Measurements from ENCODE around the gene SHROOM3.

The SHROOM3 gene

GRCh38 chr4:76765473-76766183 lies 330.6 kb downstream of the SHROOM3 start:
- H3K4me1 ChIP-seq (ENCODE audit: control insufficient read depth, insufficient read depth, low read length) = no peaks in the 10 kb centered on the region
- H3K4me3 ChIP-seq (ENCODE audit: low read length) = no peak overlapping the region
- no peak overlapping the region for H3K9ac ChIP-seq (ENCODE audit: low read length)
- no peaks in the 10 kb centered on the region for H3K9me3 ChIP-seq (ENCODE audit: control insufficient read depth, low read length)
- no peaks in the 10 kb centered on the region for H3K27me3 ChIP-seq (ENCODE audit: control insufficient read depth, insufficient read depth, low read length)
- peaks cover 5% of the 10 kb centered on the region for H3K36me3 ChIP-seq (ENCODE audit: control insufficient read depth, insufficient read depth, low read length)

DNA sequence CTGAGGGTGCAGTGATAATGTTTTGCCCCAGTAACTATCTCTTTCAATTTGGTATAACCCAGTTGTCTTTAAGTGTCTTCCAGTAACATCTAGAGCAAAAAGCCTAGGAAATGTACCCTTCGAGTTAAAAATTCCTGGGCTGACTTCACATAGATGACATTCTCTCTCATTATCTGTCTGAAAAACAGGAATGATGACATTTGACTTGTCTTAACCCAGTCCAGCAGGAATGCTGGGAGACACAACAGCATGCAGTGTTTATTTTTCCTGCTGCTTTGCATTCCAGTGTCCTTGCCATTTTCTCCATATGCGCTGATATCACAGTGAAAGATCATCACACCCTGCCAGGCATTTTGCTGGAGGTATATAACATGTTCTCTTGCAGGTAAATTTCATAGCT lies 333.0 kb downstream of the SHROOM3 start:
- Histone ChIP-seq H3K27me3 (ENCODE audit: control insufficient read depth, insufficient read depth, low read length) (no peaks in the 10 kb centered on the region), H3K4me3 (ENCODE audit: low read length) (no peak overlapping the region), H3K36me3 (ENCODE audit: control insufficient read depth, insufficient read depth, low read length) (peaks cover 4% of the 10 kb centered on the region), H3K4me1 (ENCODE audit: control insufficient read depth, insufficient read depth, low read length) (no peaks in the 10 kb centered on the region), H3K9ac (ENCODE audit: low read length) (no peak overlapping the region), H3K9me3 (ENCODE audit: control insufficient read depth, low read length) (no peaks in the 10 kb centered on the region)

DNA sequence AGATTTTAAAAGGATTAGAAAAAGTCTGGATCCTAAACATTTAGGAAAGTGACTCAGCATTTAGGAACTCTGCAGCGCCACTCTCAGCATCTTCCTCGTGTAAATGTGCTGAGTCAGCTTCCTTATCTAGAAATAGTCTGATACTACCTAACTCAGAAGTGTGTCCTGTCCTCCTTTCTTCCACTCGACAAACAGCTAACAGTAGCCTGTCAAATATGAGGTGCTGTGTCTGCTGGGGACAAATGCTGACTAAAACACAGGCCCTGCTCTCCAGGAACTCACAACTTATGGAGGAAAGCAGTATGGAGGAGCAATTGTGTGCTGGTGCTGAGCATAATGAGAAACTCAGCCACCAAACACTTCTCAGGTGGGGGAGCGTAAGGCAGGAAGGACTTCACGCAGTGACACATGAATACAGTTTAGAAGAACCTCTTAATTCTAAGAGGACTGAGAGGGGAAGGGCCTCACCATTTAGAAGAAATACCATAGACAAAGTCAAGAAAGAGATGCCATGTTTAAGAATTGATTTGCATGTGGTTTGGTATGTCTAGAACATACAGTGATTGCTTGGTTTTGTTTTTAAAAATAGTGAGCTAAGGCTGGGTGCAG lies 337.6 kb downstream of the SHROOM3 start:
- H3K9ac ChIP-seq (ENCODE audit: low read length) = no peak overlapping the region
- no peaks in the 10 kb centered on the region for H3K4me1 ChIP-seq (ENCODE audit: control insufficient read depth, insufficient read depth, low read length)
- no peaks in the 10 kb centered on the region for H3K9me3 ChIP-seq (ENCODE audit: control insufficient read depth, low read length)
- no peak overlapping the region for H3K4me3 ChIP-seq (ENCODE audit: low read length)
- H3K27me3 ChIP-seq (ENCODE audit: control insufficient read depth, insufficient read depth, low read length) = no peaks in the 10 kb centered on the region
- peaks cover 4% of the 10 kb centered on the region for H3K36me3 ChIP-seq (ENCODE audit: control insufficient read depth, insufficient read depth, low read length)

DNA sequence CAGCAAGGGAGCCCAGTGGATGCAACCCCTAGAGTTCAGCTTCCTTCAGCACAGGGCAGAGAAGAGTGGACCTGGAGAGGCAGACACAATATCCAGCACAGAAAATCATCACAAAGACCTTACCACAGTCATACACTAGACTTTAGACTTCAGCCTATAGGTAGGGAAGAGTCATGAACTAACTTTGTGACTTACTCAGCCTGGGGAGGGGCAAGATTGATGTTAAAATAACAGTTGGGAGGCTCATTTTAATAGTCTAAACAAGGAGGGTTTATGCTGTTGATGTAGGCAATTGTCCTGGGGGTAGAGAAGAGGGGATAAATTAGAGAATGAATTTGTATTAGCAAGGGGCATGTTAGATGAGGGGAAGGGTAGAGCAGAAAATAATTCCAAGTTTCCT lies 338.7 kb downstream of the SHROOM3 start:
- H3K36me3 ChIP-seq (ENCODE audit: control insufficient read depth, insufficient read depth, low read length) = peaks cover 6% of the 10 kb centered on the region
- no peaks in the 10 kb centered on the region for H3K27me3 ChIP-seq (ENCODE audit: control insufficient read depth, insufficient read depth, low read length)
- H3K9me3 ChIP-seq (ENCODE audit: control insufficient read depth, low read length) = no peaks in the 10 kb centered on the region
- no peaks in the 10 kb centered on the region for H3K4me1 ChIP-seq (ENCODE audit: control insufficient read depth, insufficient read depth, low read length)
- H3K4me3 ChIP-seq (ENCODE audit: low read length) = no peak overlapping the region
- H3K9ac ChIP-seq (ENCODE audit: low read length) = no peak overlapping the region

DNA sequence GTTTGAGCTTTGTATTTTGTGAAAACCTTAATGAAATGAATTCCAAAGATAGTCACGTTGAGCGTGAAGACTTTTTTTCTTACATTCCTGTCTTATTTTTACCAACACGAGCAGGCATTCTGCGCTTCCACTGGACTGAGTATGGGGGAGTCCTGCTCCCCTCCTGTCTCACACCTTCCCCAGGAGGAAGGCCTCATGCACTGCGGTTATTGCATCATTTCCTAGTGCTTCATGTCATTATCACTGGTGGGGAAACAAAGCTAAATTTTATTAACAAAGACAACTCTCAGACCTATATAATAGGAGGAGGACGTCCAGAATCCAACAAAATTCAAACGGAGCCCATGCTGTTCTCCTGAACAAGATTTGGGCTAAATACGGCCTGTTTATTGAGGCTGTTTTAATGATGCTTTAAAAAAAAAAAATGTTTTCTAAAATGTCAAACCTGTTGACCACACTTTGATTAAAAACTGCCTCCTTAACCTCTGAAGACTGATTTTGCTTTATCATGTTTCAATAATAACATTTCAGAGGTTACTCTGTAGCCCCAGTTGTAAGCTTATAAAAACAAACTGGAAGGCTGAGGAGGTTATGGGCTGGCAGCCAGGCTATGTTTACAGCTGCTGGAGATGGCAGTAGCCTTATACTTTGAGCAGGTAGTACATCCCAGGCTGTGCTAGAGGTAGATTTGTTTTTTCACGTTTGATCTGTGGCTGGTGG lies 344.9 kb downstream of the SHROOM3 start:
- Histone ChIP-seq H3K9me3 (ENCODE audit: control insufficient read depth, low read length) (no peaks in the 10 kb centered on the region), H3K4me3 (ENCODE audit: low read length) (no peak overlapping the region), H3K9ac (ENCODE audit: low read length) (no peak overlapping the region), H3K4me1 (ENCODE audit: control insufficient read depth, insufficient read depth, low read length) (no peaks in the 10 kb centered on the region), H3K36me3 (ENCODE audit: control insufficient read depth, insufficient read depth, low read length) (peaks cover 9% of the 10 kb centered on the region), H3K27me3 (ENCODE audit: control insufficient read depth, insufficient read depth, low read length) (no peaks in the 10 kb centered on the region)

- no peaks in the 10 kb centered on the region for H3K4me1 ChIP-seq (ENCODE audit: control insufficient read depth, insufficient read depth, low read length)
- no peaks in the 10 kb centered on the region for H3K9me3 ChIP-seq (ENCODE audit: control insufficient read depth, low read length)
- peaks cover 9% of the 10 kb centered on the region for H3K36me3 ChIP-seq (ENCODE audit: control insufficient read depth, insufficient read depth, low read length)
- no peaks in the 10 kb centered on the region for H3K27me3 ChIP-seq (ENCODE audit: control insufficient read depth, insufficient read depth, low read length)
- H3K9ac ChIP-seq (ENCODE audit: low read length) = no peak overlapping the region
- H3K4me3 ChIP-seq (ENCODE audit: low read length) = no peak overlapping the region
Measured at GRCh38 chr4:76780781-76781697, 346.0 kb downstream of the SHROOM3 start.

GRCh38 chr4:76781698-76782595 lies 346.9 kb downstream of the SHROOM3 start:
- no peaks in the 10 kb centered on the region for H3K4me1 ChIP-seq (ENCODE audit: control insufficient read depth, insufficient read depth, low read length)
- no peak overlapping the region for H3K4me3 ChIP-seq (ENCODE audit: low read length)
- H3K9ac ChIP-seq (ENCODE audit: low read length) = no peak overlapping the region
- H3K36me3 ChIP-seq (ENCODE audit: control insufficient read depth, insufficient read depth, low read length) = peaks cover 9% of the 10 kb centered on the region
- no peaks in the 10 kb centered on the region for H3K9me3 ChIP-seq (ENCODE audit: control insufficient read depth, low read length)
- H3K27me3 ChIP-seq (ENCODE audit: control insufficient read depth, insufficient read depth, low read length) = no peaks in the 10 kb centered on the region

DNA sequence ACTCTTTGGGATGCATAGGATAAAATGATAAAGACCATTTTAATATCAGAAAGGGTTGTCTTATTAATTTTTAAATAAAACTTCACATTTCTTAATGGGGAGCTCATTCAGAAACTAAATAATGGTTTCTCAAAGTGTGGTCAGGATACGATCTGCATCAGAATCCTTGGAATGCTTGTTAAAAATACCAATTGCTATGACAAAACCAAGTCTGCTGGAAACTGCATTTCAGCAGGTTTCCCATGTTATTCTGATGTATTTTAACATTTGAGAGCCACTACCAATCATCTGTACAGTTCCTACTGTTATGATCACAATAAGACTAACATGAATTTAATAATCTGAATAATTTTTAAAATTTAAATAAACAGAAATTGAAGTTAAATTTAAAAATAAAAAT lies 347.8 kb downstream of the SHROOM3 start:
- H3K27me3 ChIP-seq (ENCODE audit: control insufficient read depth, insufficient read depth, low read length) = no peaks in the 10 kb centered on the region

GRCh38 chr4:76783836-76784235 lies 348.8 kb downstream of the SHROOM3 start:
- peaks cover 5% of the 10 kb centered on the region for H3K36me3 ChIP-seq (ENCODE audit: control insufficient read depth, insufficient read depth, low read length)
- no peaks in the 10 kb centered on the region for H3K9me3 ChIP-seq (ENCODE audit: control insufficient read depth, low read length)
- no peak overlapping the region for H3K4me3 ChIP-seq (ENCODE audit: low read length)
- H3K9ac ChIP-seq (ENCODE audit: low read length) = no peak overlapping the region
- no peaks in the 10 kb centered on the region for H3K27me3 ChIP-seq (ENCODE audit: control insufficient read depth, insufficient read depth, low read length)
- H3K4me1 ChIP-seq (ENCODE audit: control insufficient read depth, insufficient read depth, low read length) = no peaks in the 10 kb centered on the region

More for the DNA sequence above, 347.8 kb downstream of the SHROOM3 start:
- Histone ChIP-seq H3K36me3 (ENCODE audit: control insufficient read depth, insufficient read depth, low read length) (peaks cover 9% of the 10 kb centered on the region), H3K9ac (ENCODE audit: low read length) (no peak overlapping the region), H3K9me3 (ENCODE audit: control insufficient read depth, low read length) (no peaks in the 10 kb centered on the region), H3K4me1 (ENCODE audit: control insufficient read depth, insufficient read depth, low read length) (no peaks in the 10 kb centered on the region), H3K4me3 (ENCODE audit: low read length) (no peak overlapping the region)

DNA sequence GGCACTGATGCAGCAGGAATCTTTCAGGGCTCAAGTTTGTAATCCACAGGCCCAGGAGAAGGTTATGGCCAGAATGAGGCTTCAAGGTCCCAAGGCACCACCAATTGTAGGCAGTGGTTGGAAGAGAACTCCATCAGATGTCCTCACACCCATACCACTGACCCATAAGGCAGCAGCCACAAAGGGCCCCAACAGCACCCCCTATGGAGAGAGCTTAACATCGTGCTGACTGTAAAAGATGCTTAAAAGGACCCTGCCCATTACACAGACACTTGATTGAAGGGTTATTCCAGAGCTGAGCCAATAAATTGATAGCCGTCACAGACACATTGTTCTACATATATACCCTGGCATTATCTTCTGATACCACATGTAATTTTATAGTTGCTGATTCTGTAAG lies 349.2 kb downstream of the SHROOM3 start:
- no peaks in the 10 kb centered on the region for H3K9me3 ChIP-seq (ENCODE audit: control insufficient read depth, low read length)
- H3K27me3 ChIP-seq (ENCODE audit: control insufficient read depth, insufficient read depth, low read length) = no peaks in the 10 kb centered on the region
- no peaks in the 10 kb centered on the region for H3K4me1 ChIP-seq (ENCODE audit: control insufficient read depth, insufficient read depth, low read length)
- no peak overlapping the region for H3K9ac ChIP-seq (ENCODE audit: low read length)
- no peak overlapping the region for H3K4me3 ChIP-seq (ENCODE audit: low read length)
- peaks cover 4% of the 10 kb centered on the region for H3K36me3 ChIP-seq (ENCODE audit: control insufficient read depth, insufficient read depth, low read length)

DNA sequence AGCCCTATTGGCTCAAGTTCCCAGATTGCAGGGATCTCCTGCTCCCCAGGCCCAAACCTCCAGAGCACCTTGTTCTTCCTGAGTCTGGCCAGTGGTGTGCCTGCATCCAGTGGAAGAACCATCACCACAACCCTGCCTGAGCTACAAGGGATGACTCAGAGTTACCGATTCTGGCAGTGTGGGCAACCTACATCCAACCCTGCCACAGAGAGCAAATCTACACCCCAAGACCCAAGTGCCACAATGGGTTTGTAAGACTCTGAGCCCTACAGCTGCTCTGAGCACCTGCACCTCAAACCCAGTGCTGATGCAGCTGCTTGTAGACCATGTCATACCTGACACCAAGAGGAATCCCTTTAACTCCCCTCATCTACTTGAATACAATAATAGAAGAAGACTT lies 352.9 kb downstream of the SHROOM3 start:
- Histone ChIP-seq H3K4me3 (ENCODE audit: low read length) (no peak overlapping the region), H3K9me3 (ENCODE audit: control insufficient read depth, low read length) (no peaks in the 10 kb centered on the region), H3K36me3 (ENCODE audit: control insufficient read depth, insufficient read depth, low read length) (no peaks in the 10 kb centered on the region), H3K27me3 (ENCODE audit: control insufficient read depth, insufficient read depth, low read length) (no peaks in the 10 kb centered on the region), H3K4me1 (ENCODE audit: control insufficient read depth, insufficient read depth, low read length) (no peaks in the 10 kb centered on the region), H3K9ac (ENCODE audit: low read length) (no peak overlapping the region)
